Neural cell (in vitro differentiated cells): ENCODE data around the gene HS3ST5. TPM values are rescaled to one million over a fixed set of nuclear protein-coding genes. Genes with fewer than 3 reads are reported as not detected.

Experiments used
- H2AFZ ChIP-seq: fragments of 200-600, 300-800 bp; sonication (generic), shearing (Covaris generic); 2 replicates; pipeline ENCODE4 v1.6.0; 2014; ENCODE audit warnings: low read depth, mild to moderate bottlenecking, antibody characterized with exemption, low read length, moderate library complexity
- H3F3A ChIP-seq: fragments of 200-600 bp; shearing (Covaris generic); 2 replicates; pipeline ENCODE4 v1.6.1; 2016; ENCODE audit warnings: mild to moderate bottlenecking, moderate library complexity, mixed read lengths, antibody characterized with exemption, low read length; ENCODE audit not compliant: insufficient read depth, poor library complexity, severe bottlenecking
- H3K27ac ChIP-seq: fragments of 200-600, 300-800 bp; sonication (generic), shearing (Covaris generic); 2 replicates; pipeline ENCODE4 v1.5.1; 2014; ENCODE audit warnings: mild to moderate bottlenecking, low read length, moderate library complexity
- H3K27me3 ChIP-seq: fragments of 300-800, 200-600 bp; sonication (generic), shearing (Covaris generic); 2 replicates; pipeline ENCODE4 v1.6.0; 2014; ENCODE audit warnings: mild to moderate bottlenecking, low read depth, low read length, moderate library complexity; ENCODE audit not compliant: insufficient read depth
- H3K36me3 ChIP-seq: fragments of 300-800, 200-600 bp; sonication (generic), shearing (Covaris generic); 2 replicates; pipeline ENCODE4 v1.5.1; 2014; ENCODE audit warnings: mild to moderate bottlenecking, antibody characterized with exemption, low read length, moderate library complexity; ENCODE audit not compliant: insufficient read depth
- H3K4me2 ChIP-seq: fragments of 300-800, 200-600 bp; sonication (generic), shearing (Covaris generic); 2 replicates; pipeline ENCODE4 v1.6.0; 2014; ENCODE audit warnings: mild to moderate bottlenecking, low read length
- H3K4me3 ChIP-seq: fragments of 300-800, 200-600 bp; sonication (generic), shearing (Covaris generic); 2 replicates; pipeline ENCODE4 v1.5.1; 2014; ENCODE audit warnings: mild to moderate bottlenecking, low read length, moderate library complexity
- H3K79me2 ChIP-seq: fragments of 200-600 bp; shearing (Covaris generic); replicated peaks from 2 replicates; pipeline ENCODE4 v1.6.0; 2014; ENCODE audit warnings: mild to moderate bottlenecking, low read length, moderate library complexity; ENCODE audit not compliant: insufficient read depth
- H3K9ac ChIP-seq: fragments of 300-800, 200-600 bp; sonication (generic), shearing (Covaris generic); 2 replicates; pipeline ENCODE4 v1.6.1; 2016; ENCODE audit warnings: mild to moderate bottlenecking, low read length, mixed read lengths
- H3K9me2 ChIP-seq: fragments of 200-600 bp; shearing (Covaris generic); 2 replicates; pipeline ENCODE4 v1.6.1; 2016; ENCODE audit warnings: mild to moderate bottlenecking, low read length, mixed read lengths; ENCODE audit not compliant: insufficient read depth
- H3K9me3 ChIP-seq: fragments of 200-600, 300-800 bp; sonication (generic), shearing (Covaris generic); 2 replicates; pipeline ENCODE4 v1.6.1; 2016; ENCODE audit warnings: mild to moderate bottlenecking, mixed run types, low read length, moderate library complexity, mixed read lengths
- H4K20me1 ChIP-seq: fragments of 200-600 bp; shearing (Covaris generic); 2 replicates; pipeline ENCODE4 v1.6.1; 2016; ENCODE audit warnings: mild to moderate bottlenecking, mixed run types; ENCODE audit not compliant: insufficient read depth
- EP300 ChIP-seq: fragments of 450-650 bp; conservative IDR thresholded peaks from 2 replicates; pipeline ENCODE4 v1.6.1; 2014; ENCODE audit warnings: antibody characterized with exemption, mild to moderate bottlenecking, moderate library complexity; ENCODE audit not compliant: poor library complexity, severe bottlenecking
- EZH2 ChIP-seq: fragments of 200-600, 300-800 bp; shearing (Covaris generic), sonication (generic); IDR thresholded peaks from 2 replicates; pipeline ENCODE4 v1.6.1; 2014; ENCODE audit warnings: antibody characterized with exemption, low read length, borderline replicate concordance, mild to moderate bottlenecking; ENCODE audit not compliant: insufficient read depth, poor library complexity, severe bottlenecking
- MXI1 ChIP-seq: fragments of 450-650 bp; conservative IDR thresholded peaks from 2 replicates; pipeline ENCODE4 v1.6.1; 2014; ENCODE audit warnings: antibody characterized with exemption, mild to moderate bottlenecking; ENCODE audit not compliant: poor library complexity, severe bottlenecking
- POLR2AphosphoS5 ChIP-seq: IDR thresholded peaks from 2 replicates; pipeline ENCODE4 v1.6.1; 2012
- RAD21 ChIP-seq: fragments of 450-650 bp; conservative IDR thresholded peaks from 2 replicates; pipeline ENCODE4 v1.6.1; 2014; ENCODE audit warnings: antibody characterized with exemption, mild to moderate bottlenecking, moderate library complexity
- SMC3 ChIP-seq: fragments of 450-650 bp; conservative IDR thresholded peaks from 2 replicates; pipeline ENCODE4 v1.6.1; 2014; ENCODE audit warnings: antibody characterized with exemption, mild to moderate bottlenecking, moderate library complexity; ENCODE audit not compliant: poor library complexity
- TAF1 ChIP-seq: IDR thresholded peaks from 2 replicates; pipeline ENCODE4 v1.6.1; 2012; ENCODE audit warnings: low read depth
- polyA plus RNA-seq: library from polyadenylated mRNA; depleted of rRNA; stranded (reverse); fragments of >200 nt; gene quantifications from 2 replicates; pipeline ENCODE4 v1.2.3, GENCODE V29; 2014
- TF ChIP-seq, protein P1 (sequence below): fragments of 450-650 bp; IDR thresholded peaks from 2 replicates; pipeline ENCODE4 v1.5.1; 2014; ENCODE audit warnings: antibody characterized with exemption, mild to moderate bottlenecking, moderate library complexity; ENCODE audit not compliant: poor library complexity, severe bottlenecking
- TF ChIP-seq, protein P2 (sequence below): IDR thresholded peaks from 2 replicates; pipeline ENCODE4 v1.6.1; 2012; ENCODE audit warnings: borderline replicate concordance

Gene HS3ST5
- polyA plus RNA-seq, 1 donor from 2014 or later = not detected

DNA sequence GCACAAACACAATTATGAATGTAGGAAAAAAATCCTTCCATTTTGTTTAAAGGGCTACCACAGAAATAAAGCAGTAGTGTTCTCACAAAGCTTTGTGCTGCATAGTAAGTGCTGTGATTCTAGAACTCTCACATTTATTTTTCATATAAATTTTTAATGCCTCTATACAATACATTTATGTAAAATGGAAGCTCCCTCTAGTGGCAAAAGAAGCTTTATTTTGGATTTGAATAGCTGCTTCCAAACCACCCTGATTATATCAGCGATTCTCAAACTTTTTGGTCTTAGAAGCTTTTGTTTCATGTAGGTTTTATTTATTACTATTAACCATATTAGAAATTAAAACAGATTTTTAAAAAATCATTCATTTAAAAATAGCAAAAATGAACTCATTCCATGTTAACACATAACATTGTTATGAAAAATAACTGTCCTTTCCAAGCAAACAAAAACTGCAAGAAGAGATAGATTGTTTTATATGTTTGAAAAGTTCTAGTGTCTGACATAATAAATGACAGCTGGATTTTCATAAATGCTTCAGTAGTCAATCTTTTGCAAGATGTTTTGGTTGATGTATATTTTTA, 38.4 kb downstream of the HS3ST5 start:
- Histone ChIP-seq H3K79me2 (no peaks in the 10 kb centered on the region), H2AFZ (no peak overlapping the region), H3K9ac (no peak overlapping the region), H3K27me3 (no peaks in the 10 kb centered on the region), H4K20me1 (no peaks in the 10 kb centered on the region), H3K9me3 (no peaks in the 10 kb centered on the region), H3K4me2 (no peak overlapping the region), H3K36me3 (no peaks in the 10 kb centered on the region), H3K4me3 (no peak overlapping the region), H3F3A (no peaks in the 10 kb centered on the region), H3K27ac (no peak overlapping the region), H3K9me2 (no peaks in the 10 kb centered on the region)
- TF ChIP-seq EP300 (no peak), RAD21 (peak; percentile 65), SMC3 (peak; percentile 69)
- TF ChIP-seq, protein P1, sequence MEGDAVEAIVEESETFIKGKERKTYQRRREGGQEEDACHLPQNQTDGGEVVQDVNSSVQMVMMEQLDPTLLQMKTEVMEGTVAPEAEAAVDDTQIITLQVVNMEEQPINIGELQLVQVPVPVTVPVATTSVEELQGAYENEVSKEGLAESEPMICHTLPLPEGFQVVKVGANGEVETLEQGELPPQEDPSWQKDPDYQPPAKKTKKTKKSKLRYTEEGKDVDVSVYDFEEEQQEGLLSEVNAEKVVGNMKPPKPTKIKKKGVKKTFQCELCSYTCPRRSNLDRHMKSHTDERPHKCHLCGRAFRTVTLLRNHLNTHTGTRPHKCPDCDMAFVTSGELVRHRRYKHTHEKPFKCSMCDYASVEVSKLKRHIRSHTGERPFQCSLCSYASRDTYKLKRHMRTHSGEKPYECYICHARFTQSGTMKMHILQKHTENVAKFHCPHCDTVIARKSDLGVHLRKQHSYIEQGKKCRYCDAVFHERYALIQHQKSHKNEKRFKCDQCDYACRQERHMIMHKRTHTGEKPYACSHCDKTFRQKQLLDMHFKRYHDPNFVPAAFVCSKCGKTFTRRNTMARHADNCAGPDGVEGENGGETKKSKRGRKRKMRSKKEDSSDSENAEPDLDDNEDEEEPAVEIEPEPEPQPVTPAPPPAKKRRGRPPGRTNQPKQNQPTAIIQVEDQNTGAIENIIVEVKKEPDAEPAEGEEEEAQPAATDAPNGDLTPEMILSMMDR = peak; percentile 64

DNA sequence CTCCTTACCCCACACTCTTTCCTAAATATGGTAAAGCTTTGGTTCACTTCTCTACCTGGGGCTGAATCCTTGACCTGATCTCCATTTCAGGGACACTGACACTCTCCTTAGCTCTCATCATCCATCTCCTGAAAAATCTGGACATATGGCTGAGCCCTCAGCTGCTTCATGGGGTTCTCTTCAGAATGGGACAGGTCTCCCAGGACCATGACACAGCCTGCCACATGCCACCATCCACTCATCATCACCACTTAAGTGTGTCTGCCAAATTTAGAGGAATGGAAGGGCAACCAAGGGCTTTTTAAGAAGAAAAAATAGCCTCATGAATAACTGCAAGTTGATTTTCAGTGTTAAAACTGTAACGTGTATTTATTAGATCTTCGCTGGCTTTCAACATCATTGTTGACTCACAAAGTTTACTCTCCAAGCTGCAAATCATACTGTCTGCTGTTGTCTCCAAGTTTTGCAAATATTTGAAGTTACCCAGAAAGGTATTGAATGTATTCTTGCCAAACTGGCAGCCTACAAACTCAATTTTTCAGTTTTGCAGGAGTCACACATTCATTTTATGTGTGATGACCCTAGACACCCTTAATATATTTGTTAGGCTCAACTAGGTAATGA, 41.1 kb downstream of the HS3ST5 start:
- no peaks in the 10 kb centered on the region for H3K79me2 ChIP-seq
- TF ChIP-seq RAD21 (no peak), POLR2AphosphoS5 (no peak), EZH2 (no peak)
- TF ChIP-seq, protein P1 = no peak

DNA sequence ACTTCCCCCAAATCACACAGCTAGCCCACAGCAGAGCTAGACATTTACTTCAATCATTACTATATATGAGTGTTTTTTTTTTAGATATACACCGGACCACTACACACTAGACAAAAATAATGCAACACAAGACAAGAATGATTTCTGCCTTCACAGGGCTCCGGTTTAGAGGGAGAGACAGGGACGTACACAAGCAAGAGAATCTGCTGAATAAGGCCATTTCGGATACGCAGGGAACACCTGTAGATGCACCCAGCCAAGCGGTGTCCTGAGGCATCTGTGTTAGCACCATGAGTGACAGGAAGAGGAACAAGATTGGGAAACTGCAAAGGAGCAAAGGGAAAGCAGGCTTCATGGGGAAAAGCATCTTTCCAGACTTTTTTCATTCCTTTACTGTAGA, 45.7 kb downstream of the HS3ST5 start:
- no peaks in the 10 kb centered on the region for H3K79me2 ChIP-seq
- H3K27ac ChIP-seq = no peak overlapping the region
- no peaks in the 10 kb centered on the region for H3K9me2 ChIP-seq
- H3K27me3 ChIP-seq = no peaks in the 10 kb centered on the region
- no peak overlapping the region for H3K4me2 ChIP-seq
- no peaks in the 10 kb centered on the region for H4K20me1 ChIP-seq
- H3K36me3 ChIP-seq = no peaks in the 10 kb centered on the region
- H3K9me3 ChIP-seq = no peaks in the 10 kb centered on the region
- H3K9ac ChIP-seq = no peak overlapping the region
- H3K4me3 ChIP-seq = no peak overlapping the region
- H2AFZ ChIP-seq = no peak overlapping the region
- TF ChIP-seq TAF1 = no peak
- TF ChIP-seq POLR2AphosphoS5 = no peak
- no peak for TF ChIP-seq RAD21
- TF ChIP-seq, protein P2, sequence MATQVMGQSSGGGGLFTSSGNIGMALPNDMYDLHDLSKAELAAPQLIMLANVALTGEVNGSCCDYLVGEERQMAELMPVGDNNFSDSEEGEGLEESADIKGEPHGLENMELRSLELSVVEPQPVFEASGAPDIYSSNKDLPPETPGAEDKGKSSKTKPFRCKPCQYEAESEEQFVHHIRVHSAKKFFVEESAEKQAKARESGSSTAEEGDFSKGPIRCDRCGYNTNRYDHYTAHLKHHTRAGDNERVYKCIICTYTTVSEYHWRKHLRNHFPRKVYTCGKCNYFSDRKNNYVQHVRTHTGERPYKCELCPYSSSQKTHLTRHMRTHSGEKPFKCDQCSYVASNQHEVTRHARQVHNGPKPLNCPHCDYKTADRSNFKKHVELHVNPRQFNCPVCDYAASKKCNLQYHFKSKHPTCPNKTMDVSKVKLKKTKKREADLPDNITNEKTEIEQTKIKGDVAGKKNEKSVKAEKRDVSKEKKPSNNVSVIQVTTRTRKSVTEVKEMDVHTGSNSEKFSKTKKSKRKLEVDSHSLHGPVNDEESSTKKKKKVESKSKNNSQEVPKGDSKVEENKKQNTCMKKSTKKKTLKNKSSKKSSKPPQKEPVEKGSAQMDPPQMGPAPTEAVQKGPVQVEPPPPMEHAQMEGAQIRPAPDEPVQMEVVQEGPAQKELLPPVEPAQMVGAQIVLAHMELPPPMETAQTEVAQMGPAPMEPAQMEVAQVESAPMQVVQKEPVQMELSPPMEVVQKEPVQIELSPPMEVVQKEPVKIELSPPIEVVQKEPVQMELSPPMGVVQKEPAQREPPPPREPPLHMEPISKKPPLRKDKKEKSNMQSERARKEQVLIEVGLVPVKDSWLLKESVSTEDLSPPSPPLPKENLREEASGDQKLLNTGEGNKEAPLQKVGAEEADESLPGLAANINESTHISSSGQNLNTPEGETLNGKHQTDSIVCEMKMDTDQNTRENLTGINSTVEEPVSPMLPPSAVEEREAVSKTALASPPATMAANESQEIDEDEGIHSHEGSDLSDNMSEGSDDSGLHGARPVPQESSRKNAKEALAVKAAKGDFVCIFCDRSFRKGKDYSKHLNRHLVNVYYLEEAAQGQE = no peak
- TF ChIP-seq EP300 = no peak
- TF ChIP-seq, protein P1 = no peak
- TF ChIP-seq SMC3 = no peak
- no peak for TF ChIP-seq MXI1
- no peak for TF ChIP-seq EZH2
- no peaks in the 10 kb centered on the region for H3F3A ChIP-seq

More for the DNA sequence above, 41.1 kb downstream of the HS3ST5 start:
- H4K20me1 ChIP-seq = no peaks in the 10 kb centered on the region
- H3K4me3 ChIP-seq = no peak overlapping the region
- no peaks in the 10 kb centered on the region for H3K27me3 ChIP-seq
- H3K4me2 ChIP-seq = no peak overlapping the region
- H3K27ac ChIP-seq = no peak overlapping the region
- H2AFZ ChIP-seq = no peak overlapping the region
- H3K9me2 ChIP-seq = no peaks in the 10 kb centered on the region
- H3F3A ChIP-seq = no peaks in the 10 kb centered on the region
- H3K9ac ChIP-seq = no peak overlapping the region
- H3K36me3 ChIP-seq = no peaks in the 10 kb centered on the region
- H3K9me3 ChIP-seq = no peaks in the 10 kb centered on the region
